ENCODE data around the gene CCDC171. TPM values are rescaled to one million over a fixed set of nuclear protein-coding genes. Genes with fewer than 3 reads are reported as not detected.
A peak's percentile ranks its signal among the peaks of the same experiment; 100 is the strongest.

Gene CCDC171
- total RNA-seq, 1 experiment from 2014 or later: 2.4 TPM

DNA sequence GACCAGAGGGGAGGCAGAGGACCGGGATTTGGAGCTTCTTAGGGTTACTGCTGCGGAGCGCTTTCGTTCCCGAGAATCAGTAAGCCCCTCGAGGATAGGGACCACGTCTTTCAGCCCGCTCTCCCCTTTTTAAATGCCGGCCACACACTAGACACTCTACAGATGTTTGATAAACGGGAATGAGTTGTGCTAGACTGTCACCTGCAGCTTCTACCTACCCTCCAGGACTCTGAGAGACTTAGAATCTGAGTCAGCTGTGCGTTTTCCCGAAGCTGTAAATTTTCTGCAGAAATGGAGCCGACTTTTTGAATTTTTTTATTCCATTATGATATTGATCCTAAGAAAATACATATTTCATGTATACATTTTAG, 670 bp downstream of the CCDC171 start:
- peak overlapping the region; percentile 67 for H3K4me3 ChIP-seq
- CTCF ChIA-PET: no interaction called here
- no peaks in the 10 kb centered on the region for H3K36me3 ChIP-seq (ENCODE audit: low read depth)
- intact Hi-C loops (cut with micrococcal nuclease; ENCODE audit: unreplicated experiment): loop anchor here (2.0 kb wide), 1 partner anchor 43 kb away; the partner anchor contains the start of gene PSIP1
- no peak overlapping the region for H3K27ac ChIP-seq
- H2AFZ ChIP-seq: peak overlapping the region; percentile 99
- H4K20me1 ChIP-seq (ENCODE audit: insufficient read depth): no peaks in the 10 kb centered on the region
- 0 out of 2 replicates have a peak, but pooled peaks cover 9% of the 10 kb centered on the region for H3K4me1 ChIP-seq (replicated peaks; ENCODE audit: insufficient read depth)
- no peaks in the 10 kb centered on the region for H3F3A ChIP-seq (ENCODE audit: insufficient read depth, low read depth)
- no TSS peak for BruUV-seq (replicated peaks)
- no peaks in the 10 kb centered on the region for H3K79me2 ChIP-seq (ENCODE audit: low read depth)
- TF ChIP-seq EZH2 (IDR thresholded peaks at IDR 0.05; ENCODE audit: low read depth): no peak
- TF ChIP-seq, protein P1, sequence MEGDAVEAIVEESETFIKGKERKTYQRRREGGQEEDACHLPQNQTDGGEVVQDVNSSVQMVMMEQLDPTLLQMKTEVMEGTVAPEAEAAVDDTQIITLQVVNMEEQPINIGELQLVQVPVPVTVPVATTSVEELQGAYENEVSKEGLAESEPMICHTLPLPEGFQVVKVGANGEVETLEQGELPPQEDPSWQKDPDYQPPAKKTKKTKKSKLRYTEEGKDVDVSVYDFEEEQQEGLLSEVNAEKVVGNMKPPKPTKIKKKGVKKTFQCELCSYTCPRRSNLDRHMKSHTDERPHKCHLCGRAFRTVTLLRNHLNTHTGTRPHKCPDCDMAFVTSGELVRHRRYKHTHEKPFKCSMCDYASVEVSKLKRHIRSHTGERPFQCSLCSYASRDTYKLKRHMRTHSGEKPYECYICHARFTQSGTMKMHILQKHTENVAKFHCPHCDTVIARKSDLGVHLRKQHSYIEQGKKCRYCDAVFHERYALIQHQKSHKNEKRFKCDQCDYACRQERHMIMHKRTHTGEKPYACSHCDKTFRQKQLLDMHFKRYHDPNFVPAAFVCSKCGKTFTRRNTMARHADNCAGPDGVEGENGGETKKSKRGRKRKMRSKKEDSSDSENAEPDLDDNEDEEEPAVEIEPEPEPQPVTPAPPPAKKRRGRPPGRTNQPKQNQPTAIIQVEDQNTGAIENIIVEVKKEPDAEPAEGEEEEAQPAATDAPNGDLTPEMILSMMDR (conservative IDR thresholded peaks at IDR 0.05): no peak
- H3K4me2 ChIP-seq: peak overlapping the region; percentile 90
- POLR2A ChIA-PET (ENCODE audit: unreplicated experiment): no interaction called here
- no peak for DNase-seq
- H3K9me3 ChIP-seq (ENCODE audit: insufficient read depth, low read depth): no peaks in the 10 kb centered on the region
- H3K27me3 ChIP-seq (ENCODE audit: insufficient read depth, low read depth): no peaks in the 10 kb centered on the region
- no peaks in the 10 kb centered on the region for H3K9me2 ChIP-seq (ENCODE audit: insufficient read depth)

DNA sequence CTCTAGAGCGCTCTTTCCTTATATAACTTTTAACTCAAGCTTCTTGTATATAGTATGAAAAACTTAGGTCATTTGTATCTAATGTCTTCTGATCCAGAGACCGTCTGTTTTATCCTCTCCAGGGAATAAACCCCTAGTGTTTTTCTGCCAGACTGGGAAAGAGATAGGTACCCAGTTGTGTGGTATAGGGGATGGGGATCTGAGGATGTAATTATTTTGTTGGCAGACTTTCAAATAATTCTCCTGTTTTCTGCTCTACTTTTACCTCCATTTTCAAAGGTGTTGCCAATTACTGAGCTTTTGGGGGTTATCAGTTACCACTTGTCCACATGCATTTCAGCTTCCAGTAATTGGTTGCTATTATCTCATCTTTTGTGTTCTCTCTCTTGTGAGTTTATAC, 17.9 kb downstream of the CCDC171 start:
- intact Hi-C loops (cut with micrococcal nuclease; ENCODE audit: unreplicated experiment): no loop called here

DNA sequence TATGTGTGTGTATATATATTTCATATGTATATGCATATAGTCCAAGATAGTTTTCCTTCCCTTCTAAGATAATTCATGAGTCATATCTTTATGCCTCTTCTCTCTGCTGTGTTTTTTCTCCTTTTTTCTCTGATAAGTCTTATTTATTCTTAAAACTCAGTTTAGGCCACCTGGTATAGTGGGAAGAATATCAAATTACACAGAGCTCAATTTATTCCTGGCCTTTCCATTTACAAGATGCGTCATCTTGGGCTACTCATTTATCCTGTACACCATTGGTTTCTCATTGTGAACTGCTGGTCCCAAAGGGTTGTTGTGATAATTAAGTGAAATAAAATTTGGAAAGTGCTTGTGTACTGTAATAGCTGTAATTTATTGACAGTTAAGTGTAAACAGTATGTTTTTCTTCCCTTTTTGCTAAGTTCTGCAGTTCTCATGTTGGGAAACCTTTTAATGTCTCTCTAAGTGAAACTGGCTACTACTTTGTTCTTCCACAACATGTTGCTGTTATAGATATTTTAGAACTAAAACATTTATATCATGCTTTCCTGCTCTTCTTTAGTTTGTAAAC, 19.4 kb downstream of the CCDC171 start:
- intact Hi-C loops (cut with micrococcal nuclease; ENCODE audit: unreplicated experiment): no loop called here
- TF ChIP-seq EZH2 (IDR thresholded peaks at IDR 0.05; ENCODE audit: low read depth): no peak
- TF ChIP-seq, protein P1 (conservative IDR thresholded peaks at IDR 0.05): no peak
- Histone ChIP-seq H3K79me2 (ENCODE audit: low read depth) (no peaks in the 10 kb centered on the region), H2AFZ (no peak overlapping the region), H3K4me2 (no peak overlapping the region), H3K4me3 (no peak overlapping the region), H3K9me2 (ENCODE audit: insufficient read depth) (no peaks in the 10 kb centered on the region), H4K20me1 (ENCODE audit: insufficient read depth) (no peaks in the 10 kb centered on the region), H3K27ac (no peak overlapping the region), H3K27me3 (ENCODE audit: insufficient read depth, low read depth) (no peaks in the 10 kb centered on the region), H3K9me3 (ENCODE audit: insufficient read depth, low read depth) (no peaks in the 10 kb centered on the region), H3F3A (ENCODE audit: insufficient read depth, low read depth) (no peaks in the 10 kb centered on the region), H3K4me1 (replicated peaks; ENCODE audit: insufficient read depth) (no peaks in the 10 kb centered on the region), H3K36me3 (ENCODE audit: low read depth) (no peaks in the 10 kb centered on the region)
- DNase-seq: no peak
- CTCF ChIA-PET: no interaction called here
- POLR2A ChIA-PET (ENCODE audit: unreplicated experiment): no interaction called here
- BruUV-seq (replicated peaks): no TSS peak

More for the DNA sequence above, 17.9 kb downstream of the CCDC171 start:
- BruUV-seq (replicated peaks): no TSS peak
- DNase-seq: no peak
- Histone ChIP-seq H3K9me2 (ENCODE audit: insufficient read depth) (no peaks in the 10 kb centered on the region), H3F3A (ENCODE audit: insufficient read depth, low read depth) (no peaks in the 10 kb centered on the region), H3K9me3 (ENCODE audit: insufficient read depth, low read depth) (no peaks in the 10 kb centered on the region), H3K27ac (no peak overlapping the region), H2AFZ (no peak overlapping the region), H3K79me2 (ENCODE audit: low read depth) (no peaks in the 10 kb centered on the region), H3K4me1 (replicated peaks; ENCODE audit: insufficient read depth) (no peaks in the 10 kb centered on the region), H3K4me2 (no peak overlapping the region), H3K27me3 (ENCODE audit: insufficient read depth, low read depth) (no peaks in the 10 kb centered on the region), H4K20me1 (ENCODE audit: insufficient read depth) (no peaks in the 10 kb centered on the region), H3K36me3 (ENCODE audit: low read depth) (no peaks in the 10 kb centered on the region), H3K4me3 (no peak overlapping the region)
- CTCF ChIA-PET: interaction anchor here (0.7 kb wide), 1 partner anchor 1005 kb away, joined by 3 read pairs; no protein-coding TSS in a partner anchor
- TF ChIP-seq EZH2 (IDR thresholded peaks at IDR 0.05; ENCODE audit: low read depth): no peak
- TF ChIP-seq, protein P1 (conservative IDR thresholded peaks at IDR 0.05): no peak
- POLR2A ChIA-PET (ENCODE audit: unreplicated experiment): no interaction called here

Data from PC-9 (cell line).